Neural crest cell (in vitro differentiated cells): ENCODE data around the gene IL10RB. TPM values are rescaled to one million over a fixed set of nuclear protein-coding genes. Genes with fewer than 3 reads are reported as not detected.

Experiments used
- DNase-seq: peaks from one replicate; pipeline ENCODE4 v3.0.0; 2021; ENCODE audit warnings: low read depth, mixed read lengths, low spot score
- H3K27ac Mint-ChIP-seq: one replicate; pipeline ENCODE4 v1.8.0; 2021; ENCODE audit warnings: mild to moderate bottlenecking, mixed read lengths; ENCODE audit not compliant: unreplicated experiment
- H3K27me3 Mint-ChIP-seq: 2 replicates; pipeline ENCODE4 v1.8.0; 2021; ENCODE audit warnings: low read depth, mild to moderate bottlenecking, mixed read lengths
- H3K36me3 Mint-ChIP-seq: 2 replicates; pipeline ENCODE4 v1.8.0; 2021; ENCODE audit warnings: low read depth, mild to moderate bottlenecking, mixed read lengths
- H3K4me1 Mint-ChIP-seq: 2 replicates; pipeline ENCODE4 v1.8.0; 2021; ENCODE audit warnings: mixed read lengths
- H3K4me3 Mint-ChIP-seq: one replicate; pipeline ENCODE4 v1.8.0; 2021; ENCODE audit warnings: mild to moderate bottlenecking, mixed read lengths
- H3K9me3 Mint-ChIP-seq: 2 replicates; pipeline ENCODE4 v1.8.0; 2021; ENCODE audit warnings: mixed read lengths
- CTCF ChIP-seq: fragments of 200-600 bp; sonication (generic); conservative IDR thresholded peaks from 2 replicates; pipeline ENCODE4 v1.5.0; 2021; ENCODE audit warnings: antibody characterized with exemption, mild to moderate bottlenecking
- total RNA-seq: library from RNA; stranded (reverse); gene quantifications from 2 replicates; pipeline ENCODE4 v1.2.1, GENCODE V29; 2021

IL10RB gene
- total RNA-seq, 1 donor from 2014 or later = 5.8 TPM

- no peak for DNase-seq
- peaks cover 26% of the 10 kb centered on the region for H3K36me3 Mint-ChIP-seq
- no peak overlapping the region for H3K4me3 Mint-ChIP-seq
- H3K27me3 Mint-ChIP-seq = no peaks in the 10 kb centered on the region
- H3K9me3 Mint-ChIP-seq = peaks cover 9% of the 10 kb centered on the region
- no peak overlapping the region for H3K27ac Mint-ChIP-seq
- TF ChIP-seq CTCF = no peak
- H3K4me1 Mint-ChIP-seq = no peaks in the 10 kb centered on the region
These were observed 8.9 kb upstream of the IL10RB start for GRCh38 chr21:33257094-33257803.

- Mint-ChIP-seq H3K4me1 (no peaks in the 10 kb centered on the region), H3K36me3 (peaks cover 19% of the 10 kb centered on the region), H3K4me3 (no peak overlapping the region), H3K9me3 (peaks cover 9% of the 10 kb centered on the region), H3K27me3 (no peaks in the 10 kb centered on the region), H3K27ac (no peak overlapping the region)
- DNase-seq = no peak
- TF ChIP-seq CTCF = no peak
These were observed 7.7 kb upstream of the IL10RB start for GRCh38 chr21:33258475-33258874.

- H3K9me3 Mint-ChIP-seq = peaks cover 9% of the 10 kb centered on the region
- no peaks in the 10 kb centered on the region for H3K4me1 Mint-ChIP-seq
- DNase-seq = no peak
- no peaks in the 10 kb centered on the region for H3K27me3 Mint-ChIP-seq
- H3K4me3 Mint-ChIP-seq = no peak overlapping the region
- peak overlapping the region; percentile 6 for H3K27ac Mint-ChIP-seq
- H3K36me3 Mint-ChIP-seq = peaks cover 19% of the 10 kb centered on the region
- TF ChIP-seq CTCF = no peak
These were observed 6.7 kb upstream of the IL10RB start for GRCh38 chr21:33259428-33259827.

- Mint-ChIP-seq H3K4me3 (no peak overlapping the region), H3K36me3 (peaks cover 19% of the 10 kb centered on the region), H3K4me1 (no peaks in the 10 kb centered on the region), H3K27ac (no peak overlapping the region), H3K9me3 (peaks cover 9% of the 10 kb centered on the region), H3K27me3 (no peaks in the 10 kb centered on the region)
- no peak for TF ChIP-seq CTCF
- no peak for DNase-seq
These were observed 6.2 kb upstream of the IL10RB start for GRCh38 chr21:33259995-33260394.

- H3K27me3 Mint-ChIP-seq = no peaks in the 10 kb centered on the region
- TF ChIP-seq CTCF = no peak
- H3K36me3 Mint-ChIP-seq = peaks cover 15% of the 10 kb centered on the region
- peaks cover 8% of the 10 kb centered on the region for H3K9me3 Mint-ChIP-seq
- H3K4me3 Mint-ChIP-seq = no peak overlapping the region
- H3K4me1 Mint-ChIP-seq = peaks cover 9% of the 10 kb centered on the region
- H3K27ac Mint-ChIP-seq = no peak overlapping the region
- DNase-seq = no peak
These were observed 4.5 kb upstream of the IL10RB start for GRCh38 chr21:33261635-33262034.
